Epithelial cell of esophagus (primary cell): ENCODE results near the gene MYLK4.
A peak's percentile ranks its signal among the peaks of the same experiment; 100 is the strongest.
"Not testable (repeated sequence)": the region's sequence is repeated elsewhere in the genome, so short reads cannot be mapped to it uniquely, and the experiment has no call there.

Source experiments
- DNase-seq: peaks from one replicate; pipeline ENCODE4 v3.0.0; 2010; ENCODE audit warnings: low read depth
- H3K4me3 ChIP-seq: 2 replicates; pipeline ENCODE4 v1.5.1; 2011; ENCODE audit warnings: mild to moderate bottlenecking, low read length, control low read depth
- TF ChIP-seq, protein P1 (sequence below): IDR thresholded peaks from 2 replicates; pipeline ENCODE4 v1.5.1; 2011; ENCODE audit warnings: low read depth, mild to moderate bottlenecking, low read length, control low read depth, inconsistent platforms; ENCODE audit not compliant: insufficient read depth; ENCODE audit errors: missing control alignments

The MYLK4 gene

DNA sequence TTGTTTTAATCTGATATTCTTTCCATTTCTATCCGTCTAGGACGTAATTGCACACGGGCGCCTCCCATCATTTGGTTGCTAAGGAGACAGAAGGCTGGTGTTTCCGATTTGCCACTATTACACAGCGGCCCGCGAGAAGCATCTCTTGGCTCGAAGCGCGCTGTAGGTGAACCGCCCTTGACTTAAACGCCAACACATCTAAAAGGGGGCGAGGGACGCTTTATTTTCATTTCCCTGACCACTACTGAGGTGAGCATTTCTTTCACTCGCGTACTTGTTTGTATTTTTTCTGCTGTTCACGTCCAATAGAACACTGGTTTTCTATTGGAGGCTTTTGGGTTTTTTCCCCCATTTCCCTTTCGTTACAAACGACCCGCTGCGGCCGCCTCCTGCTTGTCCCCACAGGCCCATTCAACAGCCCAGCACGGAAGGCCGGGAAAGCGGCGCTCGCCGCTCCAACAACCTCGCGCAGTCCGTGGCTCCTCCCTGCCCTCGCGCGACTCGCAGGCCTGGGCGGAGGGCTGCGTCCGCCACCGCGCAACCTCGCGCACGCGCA is 14.0 kb upstream of the MYLK4 start:
- TF ChIP-seq, protein P1, sequence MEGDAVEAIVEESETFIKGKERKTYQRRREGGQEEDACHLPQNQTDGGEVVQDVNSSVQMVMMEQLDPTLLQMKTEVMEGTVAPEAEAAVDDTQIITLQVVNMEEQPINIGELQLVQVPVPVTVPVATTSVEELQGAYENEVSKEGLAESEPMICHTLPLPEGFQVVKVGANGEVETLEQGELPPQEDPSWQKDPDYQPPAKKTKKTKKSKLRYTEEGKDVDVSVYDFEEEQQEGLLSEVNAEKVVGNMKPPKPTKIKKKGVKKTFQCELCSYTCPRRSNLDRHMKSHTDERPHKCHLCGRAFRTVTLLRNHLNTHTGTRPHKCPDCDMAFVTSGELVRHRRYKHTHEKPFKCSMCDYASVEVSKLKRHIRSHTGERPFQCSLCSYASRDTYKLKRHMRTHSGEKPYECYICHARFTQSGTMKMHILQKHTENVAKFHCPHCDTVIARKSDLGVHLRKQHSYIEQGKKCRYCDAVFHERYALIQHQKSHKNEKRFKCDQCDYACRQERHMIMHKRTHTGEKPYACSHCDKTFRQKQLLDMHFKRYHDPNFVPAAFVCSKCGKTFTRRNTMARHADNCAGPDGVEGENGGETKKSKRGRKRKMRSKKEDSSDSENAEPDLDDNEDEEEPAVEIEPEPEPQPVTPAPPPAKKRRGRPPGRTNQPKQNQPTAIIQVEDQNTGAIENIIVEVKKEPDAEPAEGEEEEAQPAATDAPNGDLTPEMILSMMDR = no peak
- H3K4me3 ChIP-seq = peak overlapping the region; percentile 64
- DNase-seq = peak; percentile 72

DNA sequence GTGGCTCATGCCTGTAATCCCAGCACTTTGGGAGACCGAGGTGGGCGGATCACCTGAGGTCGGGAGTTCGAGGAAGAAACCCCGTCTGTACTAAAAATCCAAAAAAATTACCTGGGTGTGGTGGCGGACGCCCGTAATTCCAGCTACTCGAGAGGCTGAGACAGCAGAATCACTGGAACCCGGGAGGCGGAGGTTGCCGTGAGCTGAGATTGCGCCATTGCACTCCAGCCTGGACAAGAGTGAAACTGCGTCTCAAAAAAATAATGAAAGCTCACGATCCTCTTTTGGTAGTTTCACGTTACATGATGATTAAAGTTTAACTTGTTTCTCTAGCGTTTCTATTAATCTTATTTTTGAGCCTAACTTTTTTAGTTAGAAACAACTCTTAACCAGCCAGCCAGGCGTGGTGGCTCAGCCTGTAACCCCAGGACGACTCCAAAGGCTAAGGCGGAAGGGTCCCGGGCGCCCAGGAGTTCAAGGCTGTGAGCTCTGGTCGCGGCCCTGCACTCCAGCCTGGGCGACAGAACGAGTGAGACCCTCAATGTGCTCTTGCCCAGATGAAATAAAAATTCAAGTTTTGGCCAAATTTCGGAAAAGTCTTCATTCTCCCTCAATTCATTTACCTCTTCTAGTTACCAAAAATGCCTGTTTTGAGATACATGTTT is 13.3 kb upstream of the MYLK4 start:
- H3K4me3 ChIP-seq = peak overlapping the region; percentile 64
- TF ChIP-seq, protein P1 = no peak
- DNase-seq = no peak

DNA sequence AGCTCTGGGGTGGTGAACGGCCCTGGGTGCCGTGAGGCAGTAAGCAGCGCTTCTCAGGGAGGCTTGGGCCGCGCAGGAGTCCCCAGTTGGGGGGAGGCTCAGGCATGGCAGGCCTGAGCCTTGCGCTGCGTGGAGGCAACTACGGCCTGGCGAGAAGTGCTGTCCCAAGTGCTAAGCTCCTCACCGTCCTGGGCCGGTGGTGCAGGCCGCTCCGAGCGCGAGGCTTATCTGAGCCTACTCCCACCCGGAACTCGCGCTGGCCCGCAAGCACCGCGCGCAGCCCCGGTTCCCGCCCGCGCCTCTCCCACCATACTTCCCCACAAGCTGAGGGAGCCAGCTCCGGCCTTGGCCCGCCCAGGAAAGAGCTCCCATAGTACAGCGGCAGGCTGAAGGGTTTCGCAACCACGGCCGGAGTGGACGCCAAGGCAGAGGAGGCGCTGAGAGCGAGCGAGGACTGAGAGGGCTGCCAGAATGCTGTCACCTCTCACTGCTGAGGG is 12.7 kb upstream of the MYLK4 start:
- TF ChIP-seq, protein P1 = no peak
- no peak for DNase-seq
- no peak overlapping the region for H3K4me3 ChIP-seq

DNA sequence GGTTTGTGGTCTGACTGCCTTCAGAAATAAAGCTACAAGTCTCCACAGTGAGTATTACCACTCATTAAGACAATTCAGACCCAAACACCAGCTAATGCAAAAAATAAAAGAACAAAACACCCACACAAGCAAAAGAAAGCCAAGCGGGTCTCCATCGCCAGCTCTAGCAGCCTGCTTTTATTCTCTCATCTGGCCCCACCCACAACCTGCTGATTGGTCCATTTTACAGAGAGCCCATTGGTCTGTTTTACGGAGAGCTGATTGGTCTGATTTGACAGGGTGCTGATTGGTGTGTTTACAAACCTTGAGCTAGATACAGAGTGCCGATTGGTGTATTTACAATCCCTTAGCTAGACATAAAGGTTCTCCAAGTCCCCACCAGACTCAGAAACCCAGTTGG is 12.1 kb upstream of the MYLK4 start:
- H3K4me3 ChIP-seq, DNase-seq: not testable (repeated sequence)

DNA sequence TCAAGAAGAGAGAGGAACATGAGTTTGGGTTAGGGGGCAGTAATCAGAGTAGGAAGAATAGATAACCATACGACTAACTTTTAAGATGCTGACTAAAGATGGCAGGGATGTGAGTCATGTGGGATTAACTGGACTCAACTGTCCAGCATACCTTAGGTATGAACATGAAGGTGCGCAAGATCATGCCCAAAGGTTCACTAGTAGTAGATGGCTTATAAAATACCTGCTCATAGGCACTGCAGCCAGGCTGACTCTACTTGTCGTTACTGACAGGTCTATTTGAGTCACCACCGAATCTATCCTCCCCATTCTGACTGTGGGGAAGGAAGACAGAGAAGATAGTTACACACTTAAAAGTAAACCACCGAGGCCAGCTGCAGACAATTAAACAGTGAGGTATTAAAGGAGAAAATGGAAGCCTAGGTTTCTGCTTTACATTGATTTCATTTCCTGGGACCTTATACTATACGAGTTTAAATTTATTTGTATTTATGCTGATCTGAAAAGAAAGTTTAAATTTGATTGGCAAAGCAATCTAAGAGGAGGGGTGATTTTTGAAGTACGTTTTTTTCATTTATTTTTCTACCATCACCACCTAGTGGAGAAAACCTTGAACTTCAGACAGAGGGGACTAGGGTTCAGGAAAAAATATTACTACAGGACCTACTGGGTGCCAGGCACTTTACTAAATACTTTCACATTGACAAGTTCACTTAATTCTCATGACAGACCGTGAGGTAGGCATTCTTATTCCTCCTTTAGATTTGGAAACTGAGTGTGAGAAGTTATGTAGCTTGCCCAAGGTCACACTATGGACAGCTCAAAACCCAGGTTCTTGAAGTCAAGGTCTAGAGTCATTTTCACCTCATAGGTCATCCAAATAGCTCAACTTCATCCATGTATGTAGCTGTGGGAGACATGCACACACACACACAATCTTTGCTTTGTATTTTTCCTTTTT is 10.4 kb upstream of the MYLK4 start:
- peak; percentile 63 for DNase-seq
- TF ChIP-seq, protein P1 = peak; percentile 24
- H3K4me3 ChIP-seq = no peak overlapping the region

DNA sequence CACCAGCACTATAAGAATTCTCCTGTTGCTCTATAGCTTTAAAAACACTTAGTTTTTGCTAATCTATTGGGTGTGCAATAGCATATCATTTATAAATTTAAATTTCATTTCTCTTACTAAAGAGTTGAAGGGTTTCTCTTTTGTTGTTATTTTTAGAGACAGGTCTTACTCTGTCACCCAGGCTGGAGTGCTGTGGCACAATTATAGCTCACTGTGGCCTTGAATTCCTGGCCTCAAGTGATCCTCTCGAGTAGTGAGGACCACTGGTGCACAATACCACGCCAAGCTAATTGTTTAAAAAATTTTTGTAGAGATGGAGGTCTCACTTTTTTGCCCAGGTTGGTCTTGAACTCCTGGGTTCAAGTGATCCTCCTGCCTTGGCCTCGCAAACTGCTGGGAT is 8.3 kb upstream of the MYLK4 start:
- no peak for DNase-seq
- H3K4me3 ChIP-seq = no peak overlapping the region
- TF ChIP-seq, protein P1 = no peak

DNA sequence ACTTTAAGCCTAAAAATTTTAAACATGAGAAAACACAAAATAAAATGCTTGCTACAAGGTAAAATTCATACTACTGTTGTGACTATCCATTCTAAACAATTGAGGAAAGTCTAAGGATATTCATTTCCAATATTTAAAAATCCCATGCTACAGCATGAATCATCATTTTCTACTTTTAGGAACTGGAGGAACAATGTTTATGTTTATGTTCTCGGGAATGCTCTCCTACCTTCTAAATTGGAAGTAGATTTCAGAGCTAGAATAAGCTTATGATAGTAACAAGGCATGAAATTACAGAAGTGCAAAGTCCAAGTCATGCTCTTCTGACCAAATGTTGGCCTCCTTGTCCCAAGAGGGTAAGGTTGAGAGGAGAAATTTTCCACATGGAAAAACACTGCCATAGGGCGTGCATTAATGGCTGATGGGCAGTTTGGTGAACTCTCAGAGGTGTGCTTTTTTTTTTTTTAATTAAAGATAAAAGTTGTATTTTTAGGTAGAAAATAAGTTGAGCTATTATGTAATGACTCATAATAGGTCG is 6.0 kb upstream of the MYLK4 start:
- no peak for DNase-seq
- H3K4me3 ChIP-seq = no peak overlapping the region
- TF ChIP-seq, protein P1 = no peak
